ENCODE results near the gene ATP6V1G3.
A peak's percentile ranks its signal among the peaks of the same experiment; 100 is the strongest.
"Not testable (repeated sequence)": the region's sequence is repeated elsewhere in the genome, so short reads cannot be mapped to it uniquely, and the experiment has no call there.

Gene ATP6V1G3

GRCh38 chr1:198541737-198542136, 1.3 kb upstream of the ATP6V1G3 start:
- DNase-seq = no peak

GRCh38 chr1:198538579-198539364, 1.7 kb downstream of the ATP6V1G3 start:
- no peak for DNase-seq

GRCh38 chr1:198535631-198536030, 4.8 kb downstream of the ATP6V1G3 start:
- DNase-seq = no peak

- DNase-seq = no peak
Observed at GRCh38 chr1:198534548-198535418, 5.7 kb downstream of the ATP6V1G3 start.

- no peak for DNase-seq
Observed at GRCh38 chr1:198531891-198532290, 8.6 kb downstream of the ATP6V1G3 start.

GRCh38 chr1:198530953-198531352, 9.5 kb downstream of the ATP6V1G3 start:
- no peak for DNase-seq

- DNase-seq = peak; percentile 96
Observed at GRCh38 chr1:198529414-198529813, 11.1 kb downstream of the ATP6V1G3 start.

GRCh38 chr1:198528364-198528763, 12.1 kb downstream of the ATP6V1G3 start:
- DNase-seq = peak; percentile 76

GRCh38 chr1:198524556-198524955, 15.9 kb downstream of the ATP6V1G3 start:
- DNase-seq = no peak

GRCh38 chr1:198524127-198524526, 16.4 kb downstream of the ATP6V1G3 start:
- not testable (repeated sequence) for DNase-seq

- DNase-seq = no peak
Observed at GRCh38 chr1:198523182-198523950, 17.1 kb downstream of the ATP6V1G3 start.

GRCh38 chr1:198520524-198521254, 19.8 kb downstream of the ATP6V1G3 start:
- peak; percentile 31 for DNase-seq

GRCh38 chr1:198519639-198520501, 20.6 kb downstream of the ATP6V1G3 start:
- DNase-seq = no peak

- no peak for DNase-seq
Observed at GRCh38 chr1:198517623-198518199, 22.8 kb downstream of the ATP6V1G3 start.

GRCh38 chr1:198500096-198500495, 40.4 kb downstream of the ATP6V1G3 start:
- no peak for DNase-seq

GRCh38 chr1:198499588-198499987, 40.9 kb downstream of the ATP6V1G3 start:
- peak; percentile 93 for DNase-seq

GRCh38 chr1:198498881-198499280, 41.6 kb downstream of the ATP6V1G3 start:
- peak; percentile 70 for DNase-seq

GRCh38 chr1:198498103-198498385, 42.4 kb downstream of the ATP6V1G3 start:
- peak; percentile 65 for DNase-seq

- DNase-seq = peak; percentile 75
Observed at GRCh38 chr1:198497326-198498102, 43.0 kb downstream of the ATP6V1G3 start.
